Measurements from ENCODE around the gene PTPRN2.

- no peak for TF ChIP-seq CTCF (IDR thresholded peaks at IDR 0.05 in 2 of 3, conservative IDR thresholded peaks at IDR 0.05 in 1 of 3; ENCODE audit: insufficient read depth in 2 of 3, low read depth in 1 of 3, low read length in 3 of 3)
- TF ChIP-seq SIN3A (IDR thresholded peaks at IDR 0.05; ENCODE audit: borderline replicate concordance in 2 of 2, control insufficient read depth in 1 of 2, low read depth in 2 of 2, low read length in 2 of 2): no peak
- no peak for TF ChIP-seq CEBPB (tag; IDR thresholded peaks at IDR 0.05)
Measured at GRCh38 chr7:157886711-157887110, 700.9 kb downstream of the PTPRN2 start.
